Lower lobe of right lung (tissue), 2 donors: ENCODE results near the gene ZBTB8OS. TPM values are rescaled to one million over a fixed set of nuclear protein-coding genes. Genes with fewer than 3 reads are reported as not detected.
"Not testable (repeated sequence)": the region's sequence is repeated elsewhere in the genome, so short reads cannot be mapped to it uniquely, and the experiment has no call there.

Source experiments
- ATAC-seq, 2 donors: fragments of 200-7000 bp; cut with Tn5 transposase; one replicate each; pipeline ENCODE4 v1.9.1; 2020 to 2022; ENCODE audit warnings: mild to moderate bottlenecking in 2 of 2, moderate library complexity in 2 of 2
- DNase-seq: peaks from one replicate; pipeline ENCODE4 v3.0.0-alpha.2; 2020
- H3K27ac ChIP-seq: fragments of 200-600 bp; one replicate; pipeline ENCODE4 v1.8.0; 2022
- H3K27me3 ChIP-seq: fragments of 200-600 bp; one replicate; pipeline ENCODE4 v1.8.0; 2022; ENCODE audit warnings: low read depth
- H3K36me3 ChIP-seq: fragments of 200-600 bp; one replicate; pipeline ENCODE4 v1.8.0; 2022; ENCODE audit warnings: mild to moderate bottlenecking
- H3K4me1 ChIP-seq: fragments of 200-600 bp; one replicate; pipeline ENCODE4 v1.8.0; 2022
- H3K4me3 ChIP-seq: fragments of 200-600 bp; one replicate; pipeline ENCODE4 v1.8.0; 2022; ENCODE audit warnings: mild to moderate bottlenecking
- H3K9me3 ChIP-seq: fragments of 200-600 bp; one replicate; pipeline ENCODE4 v1.8.0; 2022
- CTCF ChIP-seq: fragments of 200-600 bp; IDR thresholded peaks from one replicate; pipeline ENCODE4 v1.8.0; 2022; ENCODE audit warnings: antibody characterized with exemption, mild to moderate bottlenecking
- intact Hi-C: fragments of 100-400 bp; cut with DNase I; formaldehyde crosslinking; loops from one replicate; pipeline ENCODE4 v1.11.0; 2022
- total RNA-seq: library from RNA; stranded (reverse); fragmentation: NEBNext Ultra II Directional; extraction: Animal tissue kit (Norgen Biotek cat#: 25700); gene quantifications from one replicate; pipeline ENCODE4 v1.2.1, GENCODE V29; 2021
- donor health status: DM: no; HTN: yes; CAD: no; lungs with severe emphysema.

The ZBTB8OS gene
- total RNA-seq, 1 donor from 2014 or later, result 55.9 TPM

GRCh38 chr1:32635508-32636277 is 14.7 kb downstream of the ZBTB8OS start:
- Histone ChIP-seq H3K36me3 (peaks cover 47% of the 10 kb centered on the region), H3K27me3 (no peaks in the 10 kb centered on the region), H3K9me3 (no peaks in the 10 kb centered on the region), H3K4me3 (no peak overlapping the region), H3K4me1 (no peaks in the 10 kb centered on the region), H3K27ac (no peak overlapping the region)
- no peak for ATAC-seq
- no peak for TF ChIP-seq CTCF
- no peak for DNase-seq
- intact Hi-C loops, result no loop called here

- H3K4me1 ChIP-seq, result no peaks in the 10 kb centered on the region
- H3K27me3 ChIP-seq, result no peaks in the 10 kb centered on the region
- TF ChIP-seq CTCF, result no peak
- no peak for DNase-seq
- intact Hi-C loops, result no loop called here
- no peak for ATAC-seq
- no peaks in the 10 kb centered on the region for H3K9me3 ChIP-seq
- H3K4me3 ChIP-seq, result no peak overlapping the region
- H3K36me3 ChIP-seq, result peaks cover 61% of the 10 kb centered on the region
- H3K27ac ChIP-seq, result no peak overlapping the region
Measured at GRCh38 chr1:32632829-32633228, 17.5 kb downstream of the ZBTB8OS start.

- H3K9me3 ChIP-seq, H3K27me3 ChIP-seq, intact Hi-C loops, ATAC-seq, H3K27ac ChIP-seq, DNase-seq, H3K4me3 ChIP-seq, H3K4me1 ChIP-seq: not testable (repeated sequence)
- peaks cover 81% of the 10 kb centered on the region for H3K36me3 ChIP-seq
Measured at GRCh38 chr1:32630173-32630572, 20.2 kb downstream of the ZBTB8OS start.

GRCh38 chr1:32627596-32628162 is 22.7 kb downstream of the ZBTB8OS start:
- Histone ChIP-seq H3K36me3 (peaks cover 73% of the 10 kb centered on the region), H3K4me1 (no peaks in the 10 kb centered on the region), H3K27ac (no peak overlapping the region), H3K27me3 (no peaks in the 10 kb centered on the region), H3K4me3 (no peak overlapping the region), H3K9me3 (no peaks in the 10 kb centered on the region)
- no peak for TF ChIP-seq CTCF
- intact Hi-C loops, result no loop called here
- no peak for ATAC-seq
- no peak for DNase-seq

GRCh38 chr1:32626176-32626575 is 24.2 kb downstream of the ZBTB8OS start:
- DNase-seq (no peak), ATAC-seq (no peak)
- Histone ChIP-seq H3K36me3 (peaks cover 65% of the 10 kb centered on the region), H3K27me3 (no peaks in the 10 kb centered on the region), H3K4me1 (no peaks in the 10 kb centered on the region), H3K4me3 (no peak overlapping the region), H3K9me3 (no peaks in the 10 kb centered on the region), H3K27ac (no peak overlapping the region)
- no peak for TF ChIP-seq CTCF
- intact Hi-C loops, result no loop called here

DNA sequence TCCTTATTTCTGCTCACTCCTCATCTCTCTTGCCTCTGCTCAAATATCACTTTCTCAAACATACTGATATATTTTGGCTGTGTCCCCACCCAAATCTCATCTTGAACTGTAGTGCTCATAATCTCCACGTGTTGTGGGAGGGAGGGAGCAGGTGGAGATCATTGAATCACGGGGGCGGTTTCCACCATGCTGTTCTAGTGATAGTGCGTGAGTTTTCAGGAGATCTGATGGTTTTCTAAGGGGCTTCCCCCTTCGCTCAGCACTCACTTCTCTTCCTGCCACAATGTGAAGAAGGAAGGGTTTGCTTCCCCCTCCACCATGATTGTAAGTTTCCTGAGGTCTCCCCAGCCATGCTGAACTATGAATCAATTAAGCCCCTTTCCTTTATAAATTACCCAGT is 26.6 kb downstream of the ZBTB8OS start:
- Histone ChIP-seq H3K27me3 (no peaks in the 10 kb centered on the region), H3K36me3 (peaks cover 55% of the 10 kb centered on the region), H3K4me1 (no peaks in the 10 kb centered on the region), H3K4me3 (no peak overlapping the region), H3K27ac (no peak overlapping the region), H3K9me3 (no peaks in the 10 kb centered on the region)
- no peak for TF ChIP-seq CTCF
- no peak for ATAC-seq
- DNase-seq, result no peak
- intact Hi-C loops, result no loop called here
